Measurements from ENCODE around the gene WT1. TPM values are rescaled to one million over a fixed set of nuclear protein-coding genes. Genes with fewer than 3 reads are reported as not detected.
A peak's percentile ranks its signal among the peaks of the same experiment; 100 is the strongest.
"Not testable (repeated sequence)": the region's sequence is repeated elsewhere in the genome, so short reads cannot be mapped to it uniquely, and the experiment has no call there.

WT1 gene
- total RNA-seq, 1 experiment from 2014 or later: not detected

DNA sequence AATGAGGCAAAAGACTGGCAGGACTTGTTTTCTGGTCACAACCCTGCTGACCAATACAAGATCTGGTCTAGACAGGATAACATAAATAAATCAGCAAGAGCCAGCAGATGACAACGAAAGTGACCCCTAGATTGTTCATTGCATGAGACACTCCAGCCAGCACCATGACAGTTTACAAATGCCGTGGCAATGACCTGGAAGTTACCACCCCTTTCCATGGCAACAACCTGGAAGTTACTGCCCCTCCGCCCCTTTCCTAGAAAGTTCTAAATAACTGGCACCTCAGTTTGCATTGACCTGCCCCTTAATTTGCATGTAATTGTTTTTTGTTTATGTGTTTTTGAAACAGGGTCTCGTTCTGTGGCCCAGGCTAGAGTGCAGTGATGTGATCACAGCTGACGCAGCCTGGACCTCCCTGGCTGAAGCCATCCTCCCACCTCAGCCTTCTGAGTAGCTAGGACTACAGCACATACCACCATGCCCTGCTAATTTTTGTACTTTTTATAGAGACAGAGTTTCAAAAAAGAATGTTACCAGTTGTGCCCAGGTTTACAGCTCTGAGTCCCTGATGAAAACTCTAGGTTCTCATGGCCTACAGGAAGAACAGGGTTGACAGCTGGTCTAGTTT, 38.1 kb upstream of the WT1 start:
- no peaks in the 10 kb centered on the region for H3K9me3 Mint-ChIP-seq
- ATAC-seq (no peak; the same call in 1 of the 2 replicates), DNase-seq (ENCODE audit: low spot score) (no peak)
- H3K36me3 Mint-ChIP-seq: no peaks in the 10 kb centered on the region
- POLR2A ChIA-PET: no interaction called here
- H3K27ac Mint-ChIP-seq: no peak overlapping the region
- H3K27me3 Mint-ChIP-seq (ENCODE audit: low read depth): no peaks in the 10 kb centered on the region
- no peak overlapping the region for H3K4me3 Mint-ChIP-seq
- CTCF ChIA-PET: no interaction called here
- H3K4me1 Mint-ChIP-seq: no peaks in the 10 kb centered on the region
- TF ChIP-seq MXD4 (CRISPR knock-in tag; IDR thresholded peaks at IDR 0.05; ENCODE audit: borderline replicate concordance): no peak
- TF ChIP-seq NR2C2 (CRISPR knock-in tag; IDR thresholded peaks at IDR 0.05): peak; percentile 61; the same call in 1 of the 2 replicates

DNA sequence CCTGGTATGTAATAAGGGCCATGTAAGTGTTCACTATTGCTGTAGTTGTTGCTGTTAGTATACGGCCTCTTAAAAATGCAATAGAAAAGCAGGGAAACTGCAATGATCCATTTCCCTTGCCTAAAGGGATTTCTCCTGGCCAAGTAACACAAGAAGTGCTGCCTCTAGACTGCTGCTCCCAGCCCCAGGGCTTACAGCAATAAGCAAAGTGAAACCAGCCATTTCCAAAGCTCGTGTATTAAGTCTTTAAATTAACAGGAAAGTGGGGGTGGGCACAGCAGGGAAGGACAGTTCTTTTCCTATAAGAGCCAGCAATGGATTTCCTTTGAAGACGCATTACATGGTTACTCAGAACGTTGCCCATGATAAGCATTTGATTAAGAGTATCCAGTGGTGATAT, 36.9 kb upstream of the WT1 start:
- no peaks in the 10 kb centered on the region for H3K27me3 Mint-ChIP-seq (ENCODE audit: low read depth)
- no peaks in the 10 kb centered on the region for H3K9me3 Mint-ChIP-seq
- no peaks in the 10 kb centered on the region for H3K36me3 Mint-ChIP-seq
- H3K4me1 Mint-ChIP-seq: no peaks in the 10 kb centered on the region
- ATAC-seq (no peak), DNase-seq (ENCODE audit: low spot score) (no peak)
- H3K27ac Mint-ChIP-seq: no peak overlapping the region
- no peak for TF ChIP-seq EMX1 (CRISPR knock-in tag; IDR thresholded peaks at IDR 0.05)
- no peak for TF ChIP-seq MXD4 (CRISPR knock-in tag; IDR thresholded peaks at IDR 0.05; ENCODE audit: borderline replicate concordance)
- TF ChIP-seq SP1 (CRISPR knock-in tag; conservative IDR thresholded peaks at IDR 0.05): no peak
- ChIA-PET CTCF (no interaction called here), POLR2A (no interaction called here)
- H3K4me3 Mint-ChIP-seq: no peak overlapping the region

- ATAC-seq; DNase-seq (ENCODE audit: low spot score); POLR2A ChIA-PET; H3K27ac Mint-ChIP-seq; H3K9me3 Mint-ChIP-seq; H3K4me3 Mint-ChIP-seq; CTCF ChIA-PET; H3K36me3 Mint-ChIP-seq; H3K27me3 Mint-ChIP-seq (ENCODE audit: low read depth); H3K4me1 Mint-ChIP-seq: not testable (repeated sequence)
Measured at GRCh38 chr11:32471544-32471943, 36.2 kb upstream of the WT1 start.

- Mint-ChIP-seq H3K4me1 (no peaks in the 10 kb centered on the region; the same call in 1 of the 2 replicates), H3K4me3 (no peak overlapping the region), H3K27me3 (ENCODE audit: low read depth) (no peaks in the 10 kb centered on the region), H3K27ac (no peak overlapping the region), H3K36me3 (no peaks in the 10 kb centered on the region), H3K9me3 (no peaks in the 10 kb centered on the region)
- ATAC-seq (no peak), DNase-seq (ENCODE audit: low spot score) (no peak)
- TF ChIP-seq, protein P1, sequence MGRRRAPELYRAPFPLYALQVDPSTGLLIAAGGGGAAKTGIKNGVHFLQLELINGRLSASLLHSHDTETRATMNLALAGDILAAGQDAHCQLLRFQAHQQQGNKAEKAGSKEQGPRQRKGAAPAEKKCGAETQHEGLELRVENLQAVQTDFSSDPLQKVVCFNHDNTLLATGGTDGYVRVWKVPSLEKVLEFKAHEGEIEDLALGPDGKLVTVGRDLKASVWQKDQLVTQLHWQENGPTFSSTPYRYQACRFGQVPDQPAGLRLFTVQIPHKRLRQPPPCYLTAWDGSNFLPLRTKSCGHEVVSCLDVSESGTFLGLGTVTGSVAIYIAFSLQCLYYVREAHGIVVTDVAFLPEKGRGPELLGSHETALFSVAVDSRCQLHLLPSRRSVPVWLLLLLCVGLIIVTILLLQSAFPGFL (CRISPR knock-in tag; IDR thresholded peaks at IDR 0.05; ENCODE audit: borderline replicate concordance): no peak
- TF ChIP-seq ZNF416 (CRISPR knock-in tag; IDR thresholded peaks at IDR 0.05) (no peak), JUN (CRISPR knock-in tag; IDR thresholded peaks at IDR 0.05) (no peak), CREB1 (CRISPR knock-in tag; IDR thresholded peaks at IDR 0.05) (no peak), USF1 (CRISPR knock-in tag; IDR thresholded peaks at IDR 0.05) (no peak), IRF2 (CRISPR knock-in tag; IDR thresholded peaks at IDR 0.05; ENCODE audit: borderline replicate concordance, low read depth) (no peak), ESRRA (CRISPR knock-in tag; IDR thresholded peaks at IDR 0.05; ENCODE audit: borderline replicate concordance) (no peak), AR (CRISPR knock-in tag; IDR thresholded peaks at IDR 0.05) (no peak)
- TF ChIP-seq, protein P2, sequence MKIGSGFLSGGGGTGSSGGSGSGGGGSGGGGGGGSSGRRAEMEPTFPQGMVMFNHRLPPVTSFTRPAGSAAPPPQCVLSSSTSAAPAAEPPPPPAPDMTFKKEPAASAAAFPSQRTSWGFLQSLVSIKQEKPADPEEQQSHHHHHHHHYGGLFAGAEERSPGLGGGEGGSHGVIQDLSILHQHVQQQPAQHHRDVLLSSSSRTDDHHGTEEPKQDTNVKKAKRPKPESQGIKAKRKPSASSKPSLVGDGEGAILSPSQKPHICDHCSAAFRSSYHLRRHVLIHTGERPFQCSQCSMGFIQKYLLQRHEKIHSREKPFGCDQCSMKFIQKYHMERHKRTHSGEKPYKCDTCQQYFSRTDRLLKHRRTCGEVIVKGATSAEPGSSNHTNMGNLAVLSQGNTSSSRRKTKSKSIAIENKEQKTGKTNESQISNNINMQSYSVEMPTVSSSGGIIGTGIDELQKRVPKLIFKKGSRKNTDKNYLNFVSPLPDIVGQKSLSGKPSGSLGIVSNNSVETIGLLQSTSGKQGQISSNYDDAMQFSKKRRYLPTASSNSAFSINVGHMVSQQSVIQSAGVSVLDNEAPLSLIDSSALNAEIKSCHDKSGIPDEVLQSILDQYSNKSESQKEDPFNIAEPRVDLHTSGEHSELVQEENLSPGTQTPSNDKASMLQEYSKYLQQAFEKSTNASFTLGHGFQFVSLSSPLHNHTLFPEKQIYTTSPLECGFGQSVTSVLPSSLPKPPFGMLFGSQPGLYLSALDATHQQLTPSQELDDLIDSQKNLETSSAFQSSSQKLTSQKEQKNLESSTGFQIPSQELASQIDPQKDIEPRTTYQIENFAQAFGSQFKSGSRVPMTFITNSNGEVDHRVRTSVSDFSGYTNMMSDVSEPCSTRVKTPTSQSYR (CRISPR knock-in tag; IDR thresholded peaks at IDR 0.05): no peak
- TF ChIP-seq, protein P3, sequence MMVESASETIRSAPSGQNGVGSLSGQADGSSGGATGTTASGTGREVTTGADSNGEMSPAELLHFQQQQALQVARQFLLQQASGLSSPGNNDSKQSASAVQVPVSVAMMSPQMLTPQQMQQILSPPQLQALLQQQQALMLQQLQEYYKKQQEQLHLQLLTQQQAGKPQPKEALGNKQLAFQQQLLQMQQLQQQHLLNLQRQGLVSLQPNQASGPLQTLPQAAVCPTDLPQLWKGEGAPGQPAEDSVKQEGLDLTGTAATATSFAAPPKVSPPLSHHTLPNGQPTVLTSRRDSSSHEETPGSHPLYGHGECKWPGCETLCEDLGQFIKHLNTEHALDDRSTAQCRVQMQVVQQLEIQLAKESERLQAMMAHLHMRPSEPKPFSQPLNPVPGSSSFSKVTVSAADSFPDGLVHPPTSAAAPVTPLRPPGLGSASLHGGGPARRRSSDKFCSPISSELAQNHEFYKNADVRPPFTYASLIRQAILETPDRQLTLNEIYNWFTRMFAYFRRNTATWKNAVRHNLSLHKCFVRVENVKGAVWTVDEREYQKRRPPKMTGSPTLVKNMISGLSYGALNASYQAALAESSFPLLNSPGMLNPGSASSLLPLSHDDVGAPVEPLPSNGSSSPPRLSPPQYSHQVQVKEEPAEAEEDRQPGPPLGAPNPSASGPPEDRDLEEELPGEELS (CRISPR knock-in tag; IDR thresholded peaks at IDR 0.05): no peak
- ChIA-PET POLR2A (no interaction called here), CTCF (no interaction called here)
Measured at GRCh38 chr11:32469791-32470190, 34.5 kb upstream of the WT1 start.
